Superior temporal gyrus (tissue), 1 donor: ENCODE measurements around the gene SCN8A.

Experiments used
- DNase-seq: peaks from one replicate; pipeline ENCODE4 v3.0.0-alpha.2; 2016; ENCODE audit errors: extremely low spot score

Gene SCN8A

DNA sequence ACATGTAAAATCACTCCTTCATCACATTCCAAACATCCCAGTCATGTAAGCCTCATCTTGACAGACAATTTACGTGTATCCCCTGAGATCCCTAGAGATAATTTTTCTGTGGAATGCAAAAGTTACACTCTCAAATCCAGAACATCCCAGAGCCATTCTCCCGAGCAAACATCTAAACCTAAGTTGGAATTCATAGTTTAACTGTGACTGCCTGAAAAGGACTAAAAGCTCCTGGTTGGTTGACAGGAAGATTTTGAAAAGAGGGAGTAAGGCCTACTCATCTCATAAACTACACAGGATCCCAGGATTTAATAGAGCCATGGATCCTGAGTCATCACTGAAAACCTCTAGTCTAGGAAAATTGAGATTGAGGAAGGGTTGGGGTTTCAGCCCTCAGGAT lies 123.6 kb downstream of the SCN8A start:
- no peak for DNase-seq

DNA sequence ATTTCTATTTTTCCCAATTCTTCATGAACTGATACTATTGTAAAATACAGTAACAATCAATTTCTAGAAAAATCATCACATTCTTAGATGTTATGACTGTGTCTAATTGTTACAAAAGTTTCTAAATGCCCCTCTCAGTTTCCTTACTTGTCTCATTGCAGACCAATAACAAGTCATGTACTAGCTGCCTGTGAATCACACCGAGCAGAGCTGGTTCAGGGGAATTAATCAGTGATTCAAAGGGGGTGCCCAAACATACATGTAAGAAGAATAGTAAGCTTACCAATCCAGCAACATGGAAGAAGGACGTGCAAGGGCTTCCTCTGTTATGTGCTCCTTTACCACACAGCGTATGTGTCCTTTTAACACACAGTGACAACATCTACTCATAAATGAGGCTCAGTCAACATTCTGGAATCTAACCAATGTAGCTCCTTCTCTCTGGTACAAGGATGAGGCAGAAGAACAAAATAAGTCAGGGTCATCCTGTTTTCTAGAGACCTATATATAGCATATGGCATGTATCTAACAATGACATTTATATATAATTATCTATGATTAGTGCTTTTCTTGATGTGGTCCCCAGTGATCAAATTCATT lies 126.4 kb downstream of the SCN8A start:
- DNase-seq = no peak

DNA sequence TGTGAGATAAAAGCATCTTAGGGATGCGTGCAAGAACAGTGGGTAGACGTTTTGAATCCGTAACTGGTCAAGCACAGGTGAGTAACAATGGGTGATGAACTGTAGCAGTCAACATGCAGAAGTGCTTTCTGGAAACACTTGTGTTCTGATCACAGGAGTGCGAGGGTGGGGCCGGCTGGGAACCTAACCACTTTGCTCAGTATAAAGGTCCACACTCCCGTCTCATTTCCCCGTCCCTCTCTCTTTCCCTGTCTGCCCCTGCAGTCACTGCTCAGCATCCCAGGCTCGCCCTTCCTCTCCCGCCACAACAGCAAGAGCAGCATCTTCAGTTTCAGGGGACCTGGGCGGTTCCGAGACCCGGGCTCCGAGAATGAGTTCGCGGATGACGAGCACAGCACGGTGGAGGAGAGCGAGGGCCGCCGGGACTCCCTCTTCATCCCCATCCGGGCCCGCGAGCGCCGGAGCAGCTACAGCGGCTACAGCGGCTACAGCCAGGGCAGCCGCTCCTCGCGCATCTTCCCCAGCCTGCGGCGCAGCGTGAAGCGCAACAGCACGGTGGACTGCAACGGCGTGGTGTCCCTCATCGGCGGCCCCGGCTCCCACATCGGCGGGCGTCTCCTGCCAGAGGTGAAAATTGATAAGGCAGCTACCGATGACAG lies 130.4 kb downstream of the SCN8A start:
- DNase-seq = peak; percentile 37

DNA sequence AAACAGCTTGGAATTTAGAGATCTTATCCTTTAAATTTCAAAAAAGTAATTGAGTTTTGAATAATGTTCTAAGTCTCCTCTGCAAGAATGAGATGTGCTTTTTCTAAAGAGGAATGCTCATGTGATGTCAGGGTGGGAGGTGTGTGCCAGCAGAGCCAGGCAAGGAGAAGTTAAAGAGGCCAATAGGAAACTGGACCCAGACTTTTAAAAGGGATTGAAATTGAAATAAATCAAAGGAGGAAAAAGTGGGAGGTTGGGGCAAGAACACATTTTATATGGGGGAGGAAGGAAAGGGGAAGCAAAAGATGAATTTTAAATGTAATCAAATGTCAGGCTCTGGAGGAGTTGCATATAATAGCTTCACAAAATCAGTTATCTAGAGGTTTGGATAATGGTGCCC lies 131.4 kb downstream of the SCN8A start:
- DNase-seq = no peak

DNA sequence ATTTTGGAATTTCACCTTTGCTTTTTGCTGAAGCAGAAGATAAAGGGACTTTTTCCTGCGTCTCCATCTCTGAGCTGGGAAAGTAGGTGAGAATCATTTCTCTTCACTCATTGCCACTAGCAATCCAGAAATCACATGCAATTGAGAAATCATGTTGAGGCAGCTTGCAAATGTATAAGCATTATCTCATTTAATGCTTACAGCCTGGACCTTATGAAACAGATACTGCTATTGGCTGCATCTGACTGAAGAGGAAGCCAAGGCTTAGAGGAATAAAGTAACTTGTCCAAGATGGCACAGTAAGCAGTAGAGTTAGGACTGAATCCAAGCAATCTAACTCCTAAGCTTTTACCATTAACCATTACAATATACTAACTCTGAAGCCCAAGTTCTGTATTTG lies 135.1 kb downstream of the SCN8A start:
- DNase-seq = no peak

DNA sequence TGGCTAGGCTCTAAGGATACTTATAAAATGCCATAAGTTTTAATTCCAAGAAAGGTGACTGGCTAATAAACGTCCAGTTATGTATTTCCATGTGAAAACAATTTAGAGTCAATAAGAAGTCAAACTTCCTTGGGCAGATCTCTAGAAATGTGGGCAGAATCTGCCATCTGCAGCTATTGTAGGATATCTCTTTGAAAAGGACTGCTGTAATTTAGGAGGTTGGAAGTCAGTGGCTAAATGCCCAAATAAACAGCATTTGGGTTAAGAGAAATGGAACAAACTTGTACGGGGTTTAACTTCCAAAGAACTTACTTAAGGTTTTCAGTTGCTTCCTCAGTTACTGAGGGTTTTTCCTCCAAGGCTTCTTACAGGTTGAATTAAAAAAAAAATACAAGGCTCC lies 135.9 kb downstream of the SCN8A start:
- no peak for DNase-seq

DNA sequence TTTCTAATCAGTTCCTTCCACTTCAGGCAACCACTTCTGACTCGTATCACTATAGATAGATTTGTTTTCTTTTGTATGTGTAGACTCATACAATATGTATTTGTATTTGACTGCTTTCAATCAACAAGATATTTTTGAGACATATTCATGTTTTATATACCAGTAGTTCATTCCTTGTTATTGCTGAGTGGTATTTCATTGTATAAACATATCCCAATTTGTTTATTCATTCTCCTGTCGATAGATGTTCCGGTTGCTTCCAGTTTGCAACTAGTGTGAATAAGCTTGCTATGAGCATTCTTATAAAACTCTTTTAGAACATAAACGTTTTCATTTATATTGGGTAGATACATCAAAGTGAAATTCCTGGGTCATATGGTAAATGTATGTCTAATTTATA lies 138.3 kb downstream of the SCN8A start:
- DNase-seq = no peak

DNA sequence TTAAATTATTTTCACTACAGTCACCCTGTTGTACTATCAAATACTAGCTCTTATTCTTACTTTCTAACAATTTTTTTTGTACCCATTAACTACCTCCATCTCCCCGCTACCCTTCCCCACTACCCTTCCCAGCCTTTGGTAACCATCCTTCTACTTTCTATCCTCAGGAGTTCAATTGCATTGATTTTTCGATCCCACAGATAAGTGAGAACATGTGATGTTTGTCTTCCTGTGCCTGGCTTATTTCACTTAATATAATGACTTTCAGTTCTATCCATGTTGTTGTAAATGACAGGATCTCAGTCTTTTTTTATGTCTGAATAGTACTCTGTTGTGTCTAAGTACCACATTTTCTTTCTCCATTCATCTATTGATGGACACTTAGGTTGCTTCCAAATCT lies 139.7 kb downstream of the SCN8A start:
- DNase-seq = no peak

DNA sequence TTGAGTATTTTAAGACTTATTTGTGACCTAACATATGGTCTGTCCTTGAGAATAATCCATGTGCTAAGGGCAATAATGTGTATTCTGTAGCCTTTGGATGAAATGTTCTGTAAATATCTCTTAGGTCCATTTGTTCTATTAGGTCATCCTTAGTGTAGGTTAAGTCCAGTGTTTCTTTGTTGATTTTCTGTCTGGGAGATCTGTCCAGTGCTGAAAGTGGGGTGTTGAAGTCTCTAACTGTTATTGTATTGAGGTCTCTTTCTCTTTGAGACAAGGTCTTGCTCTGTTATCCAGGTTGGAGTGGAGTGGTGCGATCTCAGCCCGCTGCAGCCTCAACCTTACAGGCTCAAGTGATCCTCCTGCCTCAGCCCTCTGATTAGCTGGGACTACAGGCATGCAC lies 149.5 kb downstream of the SCN8A start:
- DNase-seq = no peak

DNA sequence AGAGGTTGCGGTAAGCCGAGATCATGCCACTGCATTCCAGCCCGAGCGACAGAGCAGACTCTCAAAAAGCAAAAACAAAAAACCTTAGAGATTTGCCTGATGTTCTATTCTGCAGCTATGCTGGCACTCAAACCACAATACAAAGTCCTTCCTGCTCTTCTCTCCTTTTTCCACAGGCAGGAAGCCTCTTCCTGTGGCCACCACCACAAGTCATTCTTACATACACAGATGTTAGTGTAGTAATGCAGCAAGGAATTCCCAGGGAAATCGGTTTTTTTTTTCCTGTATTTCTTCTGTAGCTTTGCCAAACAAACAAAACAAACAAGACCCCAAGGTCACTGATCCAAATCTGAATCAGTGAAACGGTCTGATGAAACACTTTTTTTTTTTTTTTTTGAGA lies 153.2 kb downstream of the SCN8A start:
- no peak for DNase-seq

DNA sequence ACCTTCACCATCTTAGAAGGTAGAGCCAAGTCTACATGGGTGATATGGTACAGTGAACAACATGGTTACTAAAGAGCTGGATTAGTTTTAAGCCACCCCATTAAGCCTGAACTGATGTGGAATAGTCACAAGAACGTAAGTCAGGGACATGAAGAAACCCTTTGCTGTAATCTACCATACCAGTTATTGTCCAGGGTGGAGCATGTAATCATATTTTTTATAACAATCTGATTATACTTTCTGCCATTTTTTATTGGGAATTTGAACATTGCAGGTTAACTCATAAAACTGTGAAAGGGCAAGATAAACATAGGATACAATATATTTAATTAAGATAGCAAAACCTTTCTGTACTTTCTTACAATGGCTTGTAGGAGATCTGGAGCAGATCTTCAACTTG lies 153.9 kb downstream of the SCN8A start:
- DNase-seq = no peak

DNA sequence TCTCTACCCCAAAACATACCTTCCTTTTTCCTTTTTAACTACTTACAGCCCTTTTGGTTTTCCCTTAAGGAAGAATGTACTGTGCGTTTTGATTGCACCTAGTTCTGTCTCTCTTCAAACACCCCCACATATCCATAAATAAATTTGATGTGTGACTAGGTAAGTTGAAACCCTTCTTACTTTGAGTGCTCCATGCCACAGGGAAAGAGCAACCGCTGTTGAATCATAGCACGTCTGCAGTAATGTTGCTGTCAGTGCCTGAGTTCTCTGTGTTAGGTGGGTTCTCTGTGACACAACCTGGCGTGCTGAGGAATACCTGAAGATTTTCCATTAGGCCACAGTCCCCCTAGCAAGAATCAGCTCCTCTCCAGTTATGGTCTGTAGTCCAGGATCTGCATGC lies 155.4 kb downstream of the SCN8A start:
- DNase-seq = peak; percentile 53

DNA sequence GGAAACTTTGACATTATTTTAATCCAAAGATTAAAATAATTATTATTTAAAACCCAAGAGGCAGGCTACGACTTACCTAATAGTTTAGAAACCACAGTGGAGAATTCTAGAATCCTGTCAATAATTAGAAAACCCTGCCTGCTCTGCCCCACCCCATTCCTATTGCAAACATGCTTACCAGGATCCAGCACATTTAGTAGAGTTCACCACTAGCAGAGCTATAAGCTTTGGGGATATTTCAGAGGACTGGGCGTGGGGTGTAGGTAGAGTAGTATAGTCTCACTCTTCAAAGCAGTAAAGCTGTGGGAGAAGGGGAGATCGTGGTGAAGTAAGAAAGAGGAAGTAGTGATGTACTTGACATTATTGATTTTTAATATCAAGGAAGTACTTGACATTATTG lies 157.2 kb downstream of the SCN8A start:
- DNase-seq = no peak

DNA sequence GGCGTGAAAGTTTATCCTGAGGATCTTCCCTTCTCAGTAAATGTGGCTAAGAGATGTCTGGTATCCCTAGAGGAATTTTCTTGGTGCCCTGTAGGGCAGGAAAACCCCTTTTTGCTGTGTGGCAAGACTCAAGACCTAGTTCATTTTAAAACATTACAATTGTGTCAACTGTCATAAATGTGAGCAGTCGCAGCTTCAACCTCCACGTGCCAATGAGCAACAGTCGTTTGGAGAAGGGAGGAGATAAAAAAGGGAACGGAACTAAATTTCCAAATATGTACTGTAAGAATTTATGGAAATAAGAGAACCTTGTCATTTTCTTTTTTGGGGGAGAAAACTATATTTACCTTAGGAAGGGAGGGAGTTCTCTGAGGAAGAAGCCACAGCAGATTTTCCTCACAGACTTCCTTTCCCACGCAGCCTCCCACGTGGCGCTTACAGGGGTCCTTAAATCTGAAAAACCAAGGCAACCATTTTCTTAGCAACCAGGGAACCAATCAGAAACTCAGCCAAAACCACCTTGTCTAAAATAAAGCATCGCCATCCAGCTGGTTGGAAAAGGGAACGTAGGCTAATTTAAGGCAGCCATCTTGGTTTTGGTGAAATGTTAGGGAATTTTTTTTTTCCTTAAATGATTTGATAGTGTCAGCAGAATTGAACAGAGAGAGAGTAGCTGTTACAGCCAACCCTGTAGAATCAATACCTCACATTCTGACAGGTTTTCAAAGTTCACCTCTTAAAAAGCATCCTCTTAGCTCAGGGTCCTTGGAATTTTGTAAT lies 158.4 kb downstream of the SCN8A start:
- DNase-seq = peak; percentile 65

DNA sequence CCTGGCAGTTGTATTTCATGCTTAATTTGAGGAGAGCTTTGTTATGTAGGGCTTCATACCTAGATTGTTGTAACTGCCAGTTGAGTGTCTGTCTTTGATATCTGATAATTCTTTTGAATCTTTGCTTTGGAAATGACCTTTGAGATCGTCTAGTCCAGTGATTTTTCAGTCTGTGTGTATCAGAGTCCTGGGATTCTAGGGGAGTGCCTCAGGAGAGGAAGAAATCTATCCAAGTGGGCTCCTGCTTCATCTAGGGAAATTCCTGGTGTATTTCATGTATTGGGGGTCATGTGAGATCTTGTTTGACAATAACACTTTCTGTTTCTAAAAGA lies 158.9 kb downstream of the SCN8A start:
- no peak for DNase-seq

DNA sequence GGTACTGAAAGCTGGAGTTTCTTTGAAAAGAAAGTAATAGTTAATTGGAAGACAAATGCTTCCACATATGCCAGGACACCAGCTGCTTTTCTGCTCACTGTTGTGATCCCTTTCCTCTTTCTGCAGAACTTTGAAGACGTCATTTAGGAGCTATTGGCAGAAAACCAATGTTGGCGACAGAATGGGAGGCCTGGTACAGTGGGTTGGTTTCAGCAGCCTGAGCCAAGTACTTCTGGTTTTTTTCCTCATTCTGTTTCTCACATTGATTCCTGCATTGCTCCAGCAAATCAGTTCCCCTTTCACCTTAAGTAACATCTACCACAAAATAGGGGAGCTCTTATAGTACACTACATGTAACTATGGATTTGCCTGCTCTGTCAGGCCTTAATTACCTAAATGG lies 160.6 kb downstream of the SCN8A start:
- DNase-seq = peak; percentile 95

DNA sequence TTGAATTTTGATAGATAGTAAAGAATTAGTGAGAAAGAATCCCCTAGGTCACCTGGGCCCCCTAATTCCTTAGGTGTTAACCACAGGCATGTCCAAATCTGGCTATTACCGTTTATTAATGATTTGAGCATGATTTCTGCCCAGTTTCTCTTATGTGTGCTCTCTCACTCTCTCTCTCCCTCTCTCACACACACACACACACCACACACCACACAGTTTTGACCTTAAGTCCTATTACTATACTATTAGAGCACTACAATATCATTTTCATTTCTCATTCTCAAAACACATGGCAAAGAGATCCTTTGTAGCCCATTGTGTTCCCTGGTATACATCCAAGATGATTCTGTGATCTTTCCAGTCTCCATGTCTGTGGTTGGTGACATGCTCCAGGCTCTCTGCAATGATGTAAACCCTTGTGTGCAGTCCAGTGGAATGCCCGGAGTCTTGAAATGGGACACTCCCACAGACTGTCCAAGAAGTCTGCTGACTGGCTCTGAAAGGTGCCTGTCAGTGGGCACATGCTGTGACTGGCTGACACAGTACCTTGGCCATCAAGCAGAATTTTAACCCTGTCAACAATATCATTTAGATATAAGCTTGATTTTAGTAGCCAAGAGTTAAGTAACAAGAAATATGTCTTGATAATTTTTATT lies 161.3 kb downstream of the SCN8A start:
- DNase-seq = peak; percentile 94

DNA sequence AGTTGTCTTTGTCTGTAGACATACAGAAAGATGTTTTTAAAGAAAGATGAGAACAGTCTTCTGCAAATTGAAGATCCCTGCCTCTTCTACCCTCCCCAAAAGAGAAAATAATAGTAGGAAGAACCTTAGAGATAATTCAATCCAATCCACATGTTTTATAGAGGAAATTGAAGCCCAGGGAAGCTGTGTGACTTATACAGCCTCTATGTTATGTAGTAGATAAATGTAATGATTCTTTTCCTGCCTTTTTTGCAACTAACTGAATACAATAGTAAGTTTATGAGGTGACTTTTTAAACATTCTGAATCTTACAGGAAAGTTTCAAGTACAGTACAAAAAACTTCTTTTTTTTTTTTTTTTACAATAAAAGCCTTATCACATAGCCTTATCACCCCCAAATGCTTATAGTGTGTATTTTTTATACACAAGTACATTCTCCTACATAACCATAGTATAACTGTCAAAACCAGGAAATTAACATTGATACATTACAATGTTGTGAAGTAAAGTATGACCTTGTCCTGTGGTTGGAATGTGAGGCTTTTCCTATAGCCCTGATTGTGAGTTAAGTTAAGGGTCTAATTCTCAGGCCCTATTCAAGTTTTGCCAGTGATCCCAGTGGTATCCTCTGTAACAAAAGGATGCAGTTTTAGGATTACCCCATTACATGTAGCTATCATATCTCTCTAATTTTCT lies 163.1 kb downstream of the SCN8A start:
- no peak for DNase-seq

DNA sequence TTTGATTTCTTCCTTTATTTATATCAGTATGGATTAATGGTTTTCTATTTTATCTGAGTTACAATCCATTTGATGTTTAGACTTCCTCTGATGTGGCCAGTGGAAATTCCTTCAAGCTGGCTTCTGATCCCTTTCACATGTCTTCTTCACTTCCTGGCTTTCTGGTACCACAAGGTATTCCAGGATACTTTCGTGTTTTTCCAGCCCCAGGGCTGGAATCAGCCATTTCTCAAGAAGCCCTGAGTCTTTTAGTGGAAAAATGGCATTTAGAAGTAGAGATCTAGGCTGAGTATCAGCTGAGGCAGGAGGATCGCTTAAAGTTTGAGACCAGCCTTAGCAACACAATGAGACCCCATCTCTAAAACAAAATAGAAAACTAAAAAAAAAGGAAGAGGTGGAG lies 164.2 kb downstream of the SCN8A start:
- DNase-seq = no peak

DNA sequence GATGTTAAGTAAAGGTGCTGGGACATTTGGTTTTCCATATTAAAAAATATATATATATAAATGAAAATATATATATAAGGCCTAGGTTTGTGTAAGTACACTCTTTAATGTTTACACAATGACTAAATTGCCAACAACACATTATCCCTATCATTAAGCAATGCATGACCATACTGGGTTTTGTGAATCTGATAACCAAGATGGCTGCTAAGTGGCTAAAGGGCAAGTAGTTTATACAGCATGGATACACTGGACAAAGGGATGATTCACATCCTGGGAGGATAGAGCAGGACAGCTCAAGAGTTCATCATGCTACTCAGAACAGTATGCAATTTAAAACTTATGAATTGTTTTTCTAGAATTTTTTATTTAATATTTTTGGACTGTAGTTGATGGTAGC lies 168.1 kb downstream of the SCN8A start:
- no peak for DNase-seq

DNA sequence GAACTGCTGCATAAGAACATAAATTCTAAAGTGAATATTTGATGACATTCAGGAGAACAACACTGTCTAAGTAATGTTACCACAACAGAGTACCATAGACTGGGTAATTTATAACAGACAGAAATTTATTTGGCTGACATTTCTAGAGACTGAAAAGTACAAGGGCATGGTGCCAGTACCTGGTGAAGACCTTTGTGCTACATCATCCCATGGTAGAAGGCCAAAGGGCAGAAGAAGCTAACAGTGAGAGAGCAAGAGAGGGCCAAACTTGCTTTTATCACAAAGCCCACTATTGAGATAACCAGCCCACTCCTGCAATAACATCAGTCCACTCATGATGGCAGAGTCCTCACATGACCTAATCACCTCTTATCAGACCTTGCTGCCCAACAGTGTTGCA lies 168.7 kb downstream of the SCN8A start:
- no peak for DNase-seq

DNA sequence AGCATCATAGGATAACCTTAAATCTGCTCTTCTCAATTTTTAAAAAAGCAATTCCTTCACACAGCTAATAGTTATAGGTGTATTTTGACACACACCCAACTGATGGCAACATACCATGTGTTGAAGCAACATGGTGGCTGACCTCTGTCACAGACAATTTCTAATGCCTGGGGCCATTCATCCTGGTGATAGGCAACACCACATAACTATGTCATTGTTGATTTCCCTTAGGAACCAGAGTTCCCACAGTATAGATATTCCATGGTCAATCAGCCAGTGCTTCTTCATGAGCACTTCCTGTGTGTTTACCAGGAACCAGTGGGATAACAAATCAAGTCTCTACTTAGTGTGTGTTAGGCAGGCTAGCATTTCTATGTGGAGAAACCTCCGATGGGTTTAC lies 169.2 kb downstream of the SCN8A start:
- no peak for DNase-seq
